LNCaP clone FGC (cell line): ENCODE results near the gene OTOR.

Source experiments
- DNase-seq: peaks from one replicate; pipeline ENCODE4 v3.0.0-alpha.2; 2011; ENCODE audit warnings: low read depth
- H3K4me3 ChIP-seq: 2 replicates; pipeline ENCODE4 v1.5.1; 2011; ENCODE audit warnings: mild to moderate bottlenecking, low read depth, low read length, control low read depth
- TF ChIP-seq, protein P1 (sequence below): IDR thresholded peaks from 2 replicates; pipeline ENCODE4 v1.5.1; 2012; ENCODE audit warnings: mild to moderate bottlenecking; ENCODE audit not compliant: control insufficient read depth, insufficient read depth; ENCODE audit errors: extremely low read depth

Gene OTOR

DNA sequence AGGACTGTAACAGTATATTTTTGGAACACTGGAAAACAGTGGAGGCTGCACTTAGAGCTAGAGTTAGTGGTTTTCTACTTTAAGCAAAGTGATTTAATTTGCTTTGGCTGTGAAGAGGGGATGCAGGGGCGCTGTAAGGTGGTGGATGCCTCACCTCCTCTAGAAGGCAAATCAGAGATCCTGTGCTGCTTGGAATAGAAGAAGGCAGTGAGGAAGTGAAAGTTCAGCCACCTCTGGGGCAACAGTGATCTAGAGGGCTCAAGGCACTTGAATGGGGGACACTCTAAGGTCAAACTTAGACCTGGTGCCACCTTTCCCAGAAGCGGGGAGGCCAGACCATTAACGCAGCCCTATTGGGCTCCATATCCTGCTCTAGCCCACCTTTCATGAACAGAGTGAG is 37.4 kb upstream of the OTOR start:
- no peak overlapping the region for H3K4me3 ChIP-seq
- DNase-seq, result no peak
- TF ChIP-seq, protein P1, sequence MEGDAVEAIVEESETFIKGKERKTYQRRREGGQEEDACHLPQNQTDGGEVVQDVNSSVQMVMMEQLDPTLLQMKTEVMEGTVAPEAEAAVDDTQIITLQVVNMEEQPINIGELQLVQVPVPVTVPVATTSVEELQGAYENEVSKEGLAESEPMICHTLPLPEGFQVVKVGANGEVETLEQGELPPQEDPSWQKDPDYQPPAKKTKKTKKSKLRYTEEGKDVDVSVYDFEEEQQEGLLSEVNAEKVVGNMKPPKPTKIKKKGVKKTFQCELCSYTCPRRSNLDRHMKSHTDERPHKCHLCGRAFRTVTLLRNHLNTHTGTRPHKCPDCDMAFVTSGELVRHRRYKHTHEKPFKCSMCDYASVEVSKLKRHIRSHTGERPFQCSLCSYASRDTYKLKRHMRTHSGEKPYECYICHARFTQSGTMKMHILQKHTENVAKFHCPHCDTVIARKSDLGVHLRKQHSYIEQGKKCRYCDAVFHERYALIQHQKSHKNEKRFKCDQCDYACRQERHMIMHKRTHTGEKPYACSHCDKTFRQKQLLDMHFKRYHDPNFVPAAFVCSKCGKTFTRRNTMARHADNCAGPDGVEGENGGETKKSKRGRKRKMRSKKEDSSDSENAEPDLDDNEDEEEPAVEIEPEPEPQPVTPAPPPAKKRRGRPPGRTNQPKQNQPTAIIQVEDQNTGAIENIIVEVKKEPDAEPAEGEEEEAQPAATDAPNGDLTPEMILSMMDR, result no peak

DNA sequence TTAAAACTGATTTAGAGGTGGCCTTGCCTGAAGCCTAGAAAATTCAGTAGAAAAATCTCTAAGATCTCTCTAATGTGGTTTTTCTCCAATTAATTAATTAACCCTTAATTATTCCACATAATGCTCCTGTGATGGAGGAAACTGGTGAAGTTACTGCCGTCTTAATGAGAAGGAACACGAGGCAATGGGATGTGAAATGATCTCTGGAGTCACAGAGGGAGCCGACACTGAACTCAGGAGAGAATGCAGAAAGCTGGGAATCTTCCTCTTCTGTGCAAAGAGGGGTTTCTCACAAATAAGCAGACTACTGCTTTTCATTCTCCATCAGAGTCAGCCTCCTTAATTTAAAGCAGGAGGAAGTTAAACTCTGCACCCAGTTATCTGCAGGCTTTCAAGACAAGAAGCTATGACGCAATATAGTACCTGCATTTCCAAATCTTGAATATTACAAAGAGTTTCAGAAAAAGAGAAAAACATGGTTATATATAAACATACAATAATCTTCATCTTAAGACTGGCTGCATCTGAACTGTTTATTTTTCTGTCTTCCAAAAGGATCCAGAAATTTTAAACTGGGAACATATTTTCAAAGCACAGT is 36.4 kb upstream of the OTOR start:
- H3K4me3 ChIP-seq, result no peak overlapping the region
- TF ChIP-seq, protein P1, result no peak
- no peak for DNase-seq

DNA sequence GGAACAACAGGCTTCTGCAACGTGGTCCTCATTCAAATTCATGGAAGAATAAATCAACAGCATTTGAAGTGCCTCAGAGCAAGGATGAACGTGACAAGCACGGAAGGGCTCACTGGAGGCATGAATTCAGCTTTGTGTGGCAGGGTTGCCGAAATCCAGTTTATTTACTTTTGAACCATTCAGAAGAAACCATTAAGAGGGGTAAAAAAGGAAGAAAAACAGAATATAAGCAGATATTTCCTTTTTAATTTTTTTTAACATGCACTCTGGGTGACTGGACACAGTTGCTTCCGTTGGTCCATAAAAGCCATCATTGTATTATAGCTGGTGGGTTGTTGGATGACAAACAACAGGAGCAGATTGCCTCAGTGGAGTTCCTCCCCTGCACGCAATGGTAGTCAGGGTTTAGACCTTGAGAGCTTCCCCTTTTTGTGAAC is 35.6 kb upstream of the OTOR start:
- TF ChIP-seq, protein P1, result no peak
- H3K4me3 ChIP-seq, result no peak overlapping the region
- DNase-seq, result no peak

DNA sequence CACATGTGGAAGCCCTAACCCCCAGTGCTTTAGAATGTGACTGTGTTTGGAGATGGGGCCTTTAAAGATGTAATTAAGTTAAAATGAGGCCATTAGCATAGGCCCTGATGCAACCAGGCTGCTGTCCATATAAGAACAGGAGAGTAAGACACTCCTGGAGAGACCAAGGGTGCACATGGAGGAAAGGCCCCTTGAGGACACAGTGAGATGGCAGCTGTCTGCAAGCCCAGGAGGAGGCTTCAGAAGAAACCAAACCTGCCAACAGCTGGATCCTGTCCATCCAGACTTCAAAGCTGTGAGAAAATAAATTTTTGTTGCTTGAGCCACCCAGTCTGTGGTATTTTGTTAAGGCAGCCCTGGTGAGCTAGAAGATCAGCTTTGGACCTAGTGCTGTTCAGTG is 35.1 kb upstream of the OTOR start:
- DNase-seq, result no peak
- no peak overlapping the region for H3K4me3 ChIP-seq
- TF ChIP-seq, protein P1, result no peak

DNA sequence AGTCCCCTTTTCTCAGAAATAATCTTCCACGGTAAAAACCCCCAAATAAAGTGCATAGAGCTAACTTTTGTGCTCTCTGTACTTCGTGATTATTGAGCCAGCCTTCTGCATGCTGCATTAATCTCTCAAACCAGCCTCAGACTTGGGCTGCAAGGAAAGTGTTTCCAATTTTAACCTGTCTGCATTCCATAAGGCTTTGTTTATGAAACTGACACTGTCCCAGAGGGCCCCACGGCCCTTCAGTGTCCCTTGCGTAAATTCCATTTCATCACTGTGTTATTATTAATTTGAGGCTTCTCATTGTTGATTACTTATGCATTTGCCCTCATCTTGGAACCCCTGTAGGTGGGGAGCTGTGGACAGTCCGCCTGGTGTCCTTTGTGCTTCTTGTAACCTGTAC is 33.9 kb upstream of the OTOR start:
- no peak for DNase-seq
- TF ChIP-seq, protein P1, result no peak

DNA sequence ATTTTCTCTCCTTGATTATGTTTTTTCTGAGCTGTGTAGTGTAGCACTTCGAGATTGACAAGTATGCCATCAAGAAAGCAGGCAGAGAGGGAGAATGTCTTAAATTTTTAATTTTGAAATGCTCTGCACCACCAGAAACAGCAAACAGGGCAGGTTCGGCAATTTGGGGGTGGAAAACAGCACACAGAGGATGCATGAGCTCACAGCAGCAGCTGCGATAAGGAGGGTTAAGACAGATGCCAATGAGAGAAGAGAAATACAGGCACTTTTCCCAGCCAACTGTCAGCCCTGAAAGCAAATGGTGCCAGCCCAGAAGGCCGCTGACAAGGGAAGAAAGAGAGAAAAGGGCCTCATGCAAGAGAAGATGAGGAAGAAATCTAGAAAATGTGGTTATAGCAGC is 33.4 kb upstream of the OTOR start:
- TF ChIP-seq, protein P1, result no peak
- H3K4me3 ChIP-seq, result no peak overlapping the region
- no peak for DNase-seq

More for the DNA sequence above, 33.9 kb upstream of the OTOR start:
- no peak overlapping the region for H3K4me3 ChIP-seq

DNA sequence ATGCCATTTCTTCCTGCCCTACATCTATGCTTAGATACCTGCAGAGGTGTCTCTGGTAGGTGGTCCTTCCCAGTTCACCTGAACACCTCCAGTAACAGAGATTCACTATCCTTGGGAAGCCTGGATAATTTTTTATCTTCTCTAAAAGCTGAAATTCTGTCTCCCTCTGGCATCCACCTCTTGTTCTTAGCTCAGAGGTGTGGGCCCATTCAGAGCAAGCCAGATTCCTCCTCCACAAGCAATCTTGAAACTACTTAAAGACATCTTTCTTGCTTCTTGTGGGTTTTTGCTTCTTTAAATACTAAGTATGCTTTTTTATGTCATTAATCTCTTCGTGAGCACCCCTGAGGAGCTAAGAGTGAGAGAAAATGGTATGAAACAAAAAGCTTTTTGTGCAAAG is 28.7 kb upstream of the OTOR start:
- TF ChIP-seq, protein P1, result no peak
- H3K4me3 ChIP-seq, result no peak overlapping the region
- no peak for DNase-seq
